GM18502 (cell line): ENCODE measurements around the gene APOL6.

Source experiments
- ATAC-seq: cut with Tn5 transposase; IDR thresholded peaks from one replicate; pipeline ENCODE4 v1.9.1; 2021; ENCODE audit warnings: mild to moderate bottlenecking; ENCODE audit not compliant: unreplicated experiment, poor library complexity

APOL6 gene

DNA sequence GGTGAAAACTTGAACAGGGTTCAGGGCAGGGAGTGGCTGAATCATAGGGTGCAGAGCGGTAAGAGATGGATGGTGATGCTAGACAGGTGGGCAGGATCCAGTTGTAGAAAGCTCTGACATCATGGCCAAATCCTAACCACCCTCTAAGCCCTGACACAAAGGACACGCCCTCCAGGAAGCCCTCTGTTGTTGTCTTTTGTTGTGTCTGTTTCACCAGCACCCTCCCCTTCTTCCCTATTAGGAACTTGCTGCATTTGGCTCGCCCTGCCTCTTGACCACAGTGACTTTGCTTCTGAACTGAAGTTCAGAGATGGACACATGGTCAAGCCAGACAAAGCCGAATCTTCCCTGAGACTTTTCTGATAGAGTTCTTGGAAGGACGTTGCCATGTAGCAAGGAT, 14.2 kb upstream of the APOL6 start:
- ATAC-seq, result no peak

DNA sequence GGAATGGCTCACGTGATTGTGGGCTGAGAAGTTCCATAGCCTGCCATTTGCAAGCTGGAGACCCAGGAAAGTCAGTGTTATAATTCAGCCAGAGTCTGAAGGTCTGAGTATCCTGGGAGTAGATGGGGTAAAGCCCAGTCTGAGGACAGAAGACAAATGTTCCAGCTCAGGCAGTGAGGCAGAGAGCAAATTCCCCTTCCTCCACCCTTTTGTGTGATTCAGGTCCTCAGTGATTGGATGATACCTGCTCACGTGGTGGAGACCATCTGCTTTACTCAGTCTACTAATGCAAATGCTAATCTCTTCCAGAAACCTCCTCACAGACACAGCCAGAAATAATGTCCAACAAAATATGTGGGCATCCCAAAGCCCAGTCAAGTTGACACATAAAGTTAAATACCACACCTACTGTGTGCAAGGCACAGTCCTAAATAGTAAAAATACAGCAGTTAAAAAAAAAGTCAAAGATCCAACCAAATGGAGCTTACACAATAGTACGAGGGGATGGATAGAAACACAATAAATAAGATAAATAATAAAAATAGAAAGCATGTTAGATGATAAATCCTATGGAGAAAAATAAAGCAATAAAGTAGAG, 13.2 kb upstream of the APOL6 start:
- no peak for ATAC-seq

DNA sequence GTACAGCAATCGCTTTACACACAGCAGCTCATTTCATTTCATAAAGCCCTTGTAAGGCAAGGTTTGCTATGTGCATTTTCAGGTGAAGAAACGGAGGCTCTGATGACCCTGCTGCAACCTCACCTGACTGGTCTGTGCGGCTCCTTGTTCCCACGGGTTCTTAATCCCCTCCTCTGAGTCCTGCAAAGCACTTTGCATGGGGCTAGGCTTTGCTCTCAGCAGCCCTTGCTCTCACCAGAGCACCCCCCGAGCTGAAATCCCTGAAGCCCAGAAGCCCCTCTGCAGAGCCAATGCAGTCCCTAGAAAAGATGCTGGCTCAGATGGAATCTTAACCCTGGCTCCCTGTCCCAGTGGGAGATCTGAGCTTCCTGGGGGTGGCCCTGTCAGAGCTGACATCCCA, 11.0 kb upstream of the APOL6 start:
- no peak for ATAC-seq

DNA sequence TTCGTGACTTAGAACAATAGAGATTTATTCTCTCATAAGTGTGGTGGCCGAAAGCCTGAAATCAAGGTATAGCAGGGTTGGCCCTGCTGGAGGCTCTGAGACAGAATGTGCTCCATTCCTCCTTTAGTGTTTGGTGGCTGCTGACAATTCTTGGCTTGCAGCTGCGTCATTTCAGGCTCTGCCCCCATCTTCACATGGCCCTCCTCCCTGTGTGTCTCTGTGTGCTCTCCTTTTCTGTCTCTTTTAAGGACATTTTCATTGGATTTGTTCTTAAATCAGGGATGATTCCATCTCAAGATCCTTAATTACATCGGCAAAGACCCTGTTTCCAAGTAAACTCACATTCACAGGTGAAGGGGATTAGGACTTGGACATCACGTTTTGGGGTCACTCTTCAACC, 10.2 kb upstream of the APOL6 start:
- ATAC-seq, result no peak

DNA sequence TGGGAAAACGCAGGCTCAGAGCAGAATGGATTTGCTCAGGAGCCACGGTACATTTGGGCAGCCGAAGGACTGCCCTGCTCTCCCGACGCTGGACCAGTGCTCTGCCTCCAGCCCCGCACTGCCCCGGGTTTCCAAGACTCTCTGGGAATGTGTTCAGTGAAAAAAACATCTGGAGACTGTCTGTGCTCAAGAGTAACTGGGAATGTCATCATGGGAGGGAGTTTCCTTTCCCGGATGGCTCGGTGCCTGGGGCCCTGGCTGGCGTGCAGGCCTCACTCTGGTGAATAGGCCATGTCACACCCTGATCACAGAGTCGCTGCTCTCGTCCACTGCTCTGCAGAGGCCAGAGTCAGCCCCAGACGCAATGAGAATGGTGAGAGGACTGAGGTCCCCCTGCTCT, 9.8 kb upstream of the APOL6 start:
- ATAC-seq, result no peak

DNA sequence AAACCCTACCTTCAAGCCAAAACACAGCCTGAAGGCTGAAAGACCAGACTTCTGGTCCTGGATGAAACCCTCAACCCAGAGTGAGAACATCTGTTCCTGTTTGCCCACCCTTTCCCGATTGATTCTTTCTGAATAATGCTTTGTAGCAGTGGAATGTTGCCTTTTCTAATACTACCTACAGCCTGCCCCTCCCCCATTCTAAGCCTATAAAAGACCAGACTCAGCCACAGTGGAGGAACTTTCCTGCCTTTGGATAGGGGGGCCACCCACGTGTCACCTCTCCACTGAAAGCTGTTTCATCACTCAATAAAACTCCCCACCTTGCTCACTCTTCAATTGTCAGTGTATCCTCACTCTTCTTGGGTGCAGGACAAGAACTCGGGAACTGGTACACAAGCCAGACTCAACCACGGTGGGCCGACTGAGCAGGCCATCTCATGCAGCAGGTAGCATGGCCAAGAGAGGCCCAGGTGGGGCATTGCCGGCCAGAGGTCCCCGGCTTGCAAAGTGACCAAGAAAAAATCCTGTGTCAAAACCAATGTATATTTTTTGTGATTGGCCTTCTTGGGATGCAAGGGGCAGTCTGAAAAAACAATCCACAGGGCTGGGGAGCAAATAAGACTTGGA, 6.6 kb upstream of the APOL6 start:
- ATAC-seq, result no peak

DNA sequence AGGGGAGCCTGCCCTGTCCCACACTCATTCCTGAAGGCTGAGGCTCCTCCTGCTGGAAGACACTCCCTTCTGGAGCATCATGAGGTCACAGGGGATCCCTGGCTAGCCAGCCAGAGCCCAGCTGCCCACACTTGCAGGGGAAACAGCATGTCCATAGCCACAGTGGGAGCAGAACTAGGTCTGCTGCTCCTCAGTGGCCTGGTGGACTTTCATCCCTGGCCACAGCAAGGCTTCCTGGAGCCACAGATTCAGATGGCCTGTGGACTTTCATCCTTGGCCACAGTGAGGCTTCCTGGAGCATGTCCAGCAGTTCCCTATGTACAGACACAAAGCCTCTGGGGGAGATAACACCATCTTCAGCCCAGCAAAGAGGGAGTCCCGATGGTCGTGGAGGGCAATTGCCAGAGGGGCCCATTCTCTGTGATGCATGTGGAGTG, 5.9 kb upstream of the APOL6 start:
- ATAC-seq, result no peak

DNA sequence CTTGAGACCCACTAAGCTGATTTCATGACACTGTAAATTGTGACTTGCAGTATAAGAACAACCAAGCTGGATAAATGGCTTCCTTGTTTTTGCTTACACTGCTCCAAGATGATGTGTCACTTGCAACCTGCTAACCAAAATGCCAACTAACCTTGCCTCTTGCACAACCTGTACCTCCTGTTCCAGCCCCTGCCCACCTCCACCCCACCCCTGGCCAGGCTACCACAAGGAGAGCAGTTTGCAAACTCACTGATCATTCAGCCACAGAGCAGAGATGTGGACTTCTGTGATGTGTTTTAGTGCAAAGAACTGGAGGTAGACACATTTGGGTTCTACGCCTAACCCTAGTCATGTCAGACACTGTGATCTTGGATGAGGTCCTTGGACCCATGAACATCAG, 4.3 kb upstream of the APOL6 start:
- ATAC-seq, result no peak

DNA sequence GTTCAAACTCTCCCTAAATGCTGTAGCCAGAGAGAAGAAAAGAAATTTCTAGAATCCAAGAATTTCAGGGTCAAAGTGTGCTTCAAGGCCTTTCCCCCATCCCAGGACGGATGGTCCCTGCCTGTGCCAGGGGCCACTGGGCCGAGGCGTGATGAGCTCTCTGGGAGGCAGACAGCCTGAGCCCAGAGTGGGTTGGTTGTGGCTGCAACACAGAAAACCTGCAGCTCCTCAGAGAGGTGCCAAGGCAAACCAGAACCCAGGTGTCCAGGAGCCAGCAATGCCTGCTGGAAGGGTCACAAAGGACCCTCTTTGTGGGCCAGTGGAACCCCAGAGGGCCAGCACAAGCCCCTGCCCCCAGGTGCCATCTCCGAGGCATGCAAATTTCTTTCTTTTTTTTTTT, 2.6 kb upstream of the APOL6 start:
- ATAC-seq, result no peak

DNA sequence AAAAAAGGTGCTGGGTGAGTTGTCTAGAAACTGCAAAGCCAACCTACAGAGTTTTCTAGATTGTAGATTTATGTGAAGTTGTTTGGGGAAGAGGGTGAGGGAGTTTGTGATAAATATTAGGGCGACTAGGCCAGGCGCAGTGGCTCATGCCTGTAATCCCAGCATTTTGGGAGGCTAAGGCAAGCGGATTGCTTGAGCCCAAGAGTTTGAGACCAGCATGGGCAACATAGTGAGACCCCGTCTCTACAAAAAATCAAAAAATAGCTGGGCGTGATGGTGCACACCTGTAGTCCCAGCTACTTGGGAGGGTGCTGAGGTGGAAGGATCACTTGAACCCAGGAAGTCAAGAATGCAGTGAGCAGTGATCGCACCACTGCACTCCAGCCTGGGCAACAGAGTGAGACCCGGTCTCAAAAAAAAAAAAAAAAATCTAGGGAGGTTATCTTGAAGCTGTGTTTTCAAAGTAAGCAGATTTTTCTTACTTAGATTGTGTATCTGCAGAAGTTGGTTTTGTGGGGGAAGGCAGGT, 844 bp downstream of the APOL6 start:
- ATAC-seq, result no peak

DNA sequence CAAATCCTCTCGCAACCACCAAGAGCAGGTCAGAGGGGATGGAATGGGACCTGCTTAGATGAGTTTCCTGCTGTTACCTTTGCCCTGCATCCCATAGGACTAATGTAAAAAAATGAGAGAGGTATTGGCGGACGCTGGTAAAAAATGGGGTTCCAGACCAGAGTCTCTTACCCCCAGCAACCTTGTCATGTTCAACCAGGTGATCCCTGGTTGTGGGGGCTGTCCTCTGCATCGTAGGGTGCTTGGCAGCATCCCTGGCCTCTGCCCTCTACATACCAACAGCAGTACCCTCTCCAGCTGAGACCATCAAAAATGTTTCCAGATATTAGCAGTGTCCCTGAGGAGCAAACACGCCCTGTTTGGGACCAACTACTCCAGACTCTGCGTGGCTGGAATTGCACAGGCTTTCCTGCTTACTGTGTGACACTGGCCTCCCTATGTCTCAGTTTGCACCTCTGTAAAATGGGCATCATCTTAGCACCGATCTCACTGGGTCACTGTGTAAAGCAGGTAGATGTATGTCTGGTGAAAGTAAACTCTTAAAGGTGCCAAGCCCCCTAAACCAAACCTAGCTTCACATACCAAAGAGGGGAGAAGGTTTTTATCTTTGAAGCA, 1.5 kb downstream of the APOL6 start:
- no peak for ATAC-seq

DNA sequence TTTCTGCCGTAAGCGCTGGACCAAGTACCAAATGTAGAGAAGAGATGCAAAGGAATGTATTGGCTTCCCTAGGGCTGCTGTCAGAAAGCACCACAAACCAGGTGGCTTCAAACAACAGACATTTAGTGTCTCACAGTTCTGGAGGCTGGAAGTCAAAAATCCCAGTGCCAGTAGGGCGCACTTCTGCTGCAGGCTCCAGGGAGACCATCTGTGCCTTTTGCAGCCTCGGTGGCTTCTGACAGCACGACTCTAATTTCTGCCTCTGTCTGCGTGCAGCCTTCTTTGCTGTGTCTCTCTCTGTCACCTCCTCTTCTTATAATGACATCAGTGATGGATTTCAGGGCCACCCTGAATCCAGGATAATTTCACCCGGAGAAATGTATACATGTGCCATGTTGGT, 2.8 kb downstream of the APOL6 start:
- ATAC-seq, result no peak

DNA sequence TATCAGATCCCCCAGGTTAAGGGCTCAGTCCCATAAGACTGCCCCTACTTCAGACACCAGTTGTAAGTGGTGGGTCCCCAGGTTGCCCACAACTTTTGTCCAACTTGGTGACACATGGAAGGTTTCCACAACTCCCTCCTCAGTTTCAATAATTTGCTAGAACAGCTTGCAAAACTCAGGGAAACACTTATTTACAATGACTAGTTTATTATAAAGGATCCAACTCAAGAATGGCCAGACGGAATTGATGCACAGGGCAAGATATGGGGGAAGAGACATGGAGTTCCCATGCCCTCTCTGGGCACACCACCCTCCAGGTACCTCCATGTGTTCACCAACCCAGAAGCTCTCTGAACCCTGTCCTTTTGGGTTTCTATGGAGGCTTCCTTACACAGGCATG, 5.6 kb downstream of the APOL6 start:
- ATAC-seq, result no peak

DNA sequence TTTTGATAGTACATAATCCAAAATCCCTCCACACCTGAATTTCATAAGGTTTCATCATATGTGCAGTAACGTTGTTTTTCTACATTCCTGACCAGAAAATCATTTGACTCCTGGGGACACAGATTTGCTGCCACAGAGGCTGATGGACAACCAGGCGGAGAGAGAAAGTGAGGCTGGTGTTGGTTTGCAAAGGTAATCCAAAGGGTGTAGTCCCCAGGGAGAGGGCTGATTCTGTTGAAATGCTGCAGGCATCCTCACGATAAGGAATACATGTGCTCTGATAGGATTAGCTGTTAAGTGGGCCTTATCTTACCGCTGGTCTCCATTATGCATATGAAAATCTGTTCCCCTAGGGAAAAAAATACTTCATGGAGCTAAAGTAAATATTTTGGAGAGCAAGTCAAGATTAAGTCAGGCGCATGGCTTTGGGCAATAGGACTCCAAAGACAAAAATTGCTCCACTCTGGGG, 8.1 kb downstream of the APOL6 start:
- ATAC-seq, result no peak

DNA sequence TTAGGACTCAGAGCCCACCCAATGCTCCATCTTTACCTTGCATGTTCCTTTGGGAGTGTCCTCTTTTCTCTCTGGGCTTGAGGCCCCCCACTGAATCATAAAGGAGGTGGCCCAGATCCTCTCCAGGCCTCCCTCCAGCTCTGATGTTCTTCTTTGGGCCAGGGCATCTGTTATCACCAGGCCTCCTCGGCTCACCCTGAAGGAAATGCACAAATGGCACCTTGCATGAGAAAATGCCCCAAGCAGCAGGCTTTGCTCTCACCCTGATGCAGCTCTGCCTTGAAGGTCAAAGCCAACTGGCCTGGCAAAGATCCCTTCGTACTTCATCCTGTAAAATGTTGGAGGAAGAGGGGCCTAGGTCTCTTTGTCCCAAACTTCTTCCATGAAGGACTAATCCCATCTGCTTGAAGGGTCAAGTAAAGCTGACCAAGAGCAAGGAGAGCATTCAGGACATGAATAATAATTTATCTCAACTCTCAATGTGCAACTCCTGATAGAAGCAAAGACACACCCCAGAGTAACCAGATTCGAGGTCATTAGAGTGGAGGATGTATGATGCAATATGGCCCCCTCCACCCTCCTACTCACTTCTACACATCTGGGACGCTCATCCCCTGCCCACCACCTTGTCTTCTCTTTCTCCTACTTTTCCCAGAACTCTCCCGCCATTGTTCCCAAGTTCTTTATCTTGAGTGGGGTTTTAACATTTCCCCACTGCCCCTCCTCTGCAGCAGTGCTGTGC, 9.5 kb downstream of the APOL6 start:
- no peak for ATAC-seq

DNA sequence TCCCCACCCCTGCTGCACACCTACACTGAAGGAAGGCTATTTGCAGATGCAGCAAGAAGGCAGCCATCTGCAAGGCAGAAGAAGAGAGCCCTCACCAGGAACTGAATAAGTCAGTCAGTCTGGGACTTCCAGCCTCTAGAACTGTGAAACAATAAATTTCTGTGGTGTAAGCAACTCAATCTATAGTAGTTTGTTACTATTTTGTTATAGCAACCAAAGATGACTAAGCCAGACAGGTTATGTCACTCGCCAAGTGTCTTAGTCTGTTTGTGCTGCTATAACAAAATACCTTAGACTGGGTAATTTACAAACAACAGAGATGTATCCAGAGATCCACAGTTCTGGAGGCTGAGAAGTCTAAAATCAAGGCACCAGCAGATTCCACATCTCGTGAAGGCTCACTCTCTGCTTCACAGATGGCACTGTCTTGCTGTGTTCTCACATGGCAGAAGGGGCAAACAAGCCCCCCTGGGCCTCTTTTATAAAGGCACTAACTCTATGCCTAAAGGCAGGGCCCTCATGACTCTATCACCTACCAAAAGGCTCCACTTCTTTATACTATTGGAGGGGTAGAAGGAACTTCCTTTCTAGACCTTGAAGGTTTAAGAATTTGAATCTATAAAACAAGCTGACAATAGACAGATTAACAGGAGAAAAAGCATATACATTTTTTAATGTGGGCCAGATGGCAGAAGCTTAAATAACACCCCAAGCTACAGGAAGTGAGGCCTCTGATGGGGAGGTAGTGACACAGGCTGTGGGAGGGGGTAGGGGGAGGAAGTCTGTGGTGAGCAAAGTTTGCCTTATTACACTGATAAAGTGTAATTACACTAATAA, 12.3 kb downstream of the APOL6 start:
- no peak for ATAC-seq

DNA sequence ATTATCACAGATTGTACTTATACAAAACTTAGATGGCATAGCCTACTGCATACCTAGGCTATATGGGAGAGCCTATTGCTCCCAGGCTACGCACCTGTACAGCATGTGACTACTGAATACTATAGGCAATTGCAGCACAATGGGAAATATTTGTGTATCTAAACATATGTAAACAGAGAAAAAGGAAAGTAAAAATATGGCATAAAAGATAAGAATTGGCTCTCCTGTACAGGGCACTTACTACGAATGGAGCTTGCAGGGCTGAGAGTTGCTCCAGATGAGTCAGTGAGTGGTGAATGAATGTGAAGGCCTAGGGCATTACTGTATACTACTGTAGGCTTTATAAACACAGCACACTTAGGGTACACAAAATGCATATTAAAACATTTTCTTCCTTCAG, 13.2 kb downstream of the APOL6 start:
- no peak for ATAC-seq

DNA sequence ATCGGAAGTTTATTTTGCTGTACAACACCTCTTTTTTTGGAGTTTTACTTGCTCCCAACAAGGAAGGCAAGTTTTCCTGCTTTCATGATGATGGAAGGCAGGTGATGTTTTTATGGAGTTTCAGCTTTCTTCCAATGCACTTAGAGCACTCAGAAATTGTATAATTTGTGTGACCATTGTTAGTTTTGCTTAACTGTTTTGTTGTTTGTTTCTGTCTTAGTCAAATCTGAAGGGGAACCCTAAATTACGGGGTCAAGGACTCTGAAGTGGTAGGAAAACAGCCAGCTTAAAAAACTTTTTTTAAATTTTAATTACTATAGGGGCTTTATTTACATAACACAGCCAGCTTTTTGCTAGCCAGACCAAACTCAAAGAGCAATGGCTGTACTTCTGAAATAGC, 14.7 kb downstream of the APOL6 start:
- no peak for ATAC-seq

DNA sequence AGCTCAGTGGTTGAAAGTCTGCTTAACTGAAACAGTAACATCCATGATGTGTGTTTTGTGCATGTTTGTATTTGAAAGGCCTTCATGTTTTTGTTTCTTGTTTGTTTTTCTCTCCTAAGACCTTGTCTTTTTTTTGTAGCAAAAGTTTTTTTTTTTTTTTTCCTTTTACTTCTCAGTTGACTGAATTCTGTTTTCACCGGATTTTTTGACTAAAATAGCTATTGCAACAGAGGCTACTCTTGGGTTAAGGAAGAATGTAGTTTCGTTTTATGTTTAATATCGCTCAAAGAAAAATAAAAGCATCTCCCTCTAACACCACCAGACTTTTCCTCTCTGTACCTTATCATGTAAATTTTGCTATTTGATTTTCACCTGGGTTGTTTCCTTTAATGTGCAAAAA, 15.1 kb downstream of the APOL6 start:
- no peak for ATAC-seq

DNA sequence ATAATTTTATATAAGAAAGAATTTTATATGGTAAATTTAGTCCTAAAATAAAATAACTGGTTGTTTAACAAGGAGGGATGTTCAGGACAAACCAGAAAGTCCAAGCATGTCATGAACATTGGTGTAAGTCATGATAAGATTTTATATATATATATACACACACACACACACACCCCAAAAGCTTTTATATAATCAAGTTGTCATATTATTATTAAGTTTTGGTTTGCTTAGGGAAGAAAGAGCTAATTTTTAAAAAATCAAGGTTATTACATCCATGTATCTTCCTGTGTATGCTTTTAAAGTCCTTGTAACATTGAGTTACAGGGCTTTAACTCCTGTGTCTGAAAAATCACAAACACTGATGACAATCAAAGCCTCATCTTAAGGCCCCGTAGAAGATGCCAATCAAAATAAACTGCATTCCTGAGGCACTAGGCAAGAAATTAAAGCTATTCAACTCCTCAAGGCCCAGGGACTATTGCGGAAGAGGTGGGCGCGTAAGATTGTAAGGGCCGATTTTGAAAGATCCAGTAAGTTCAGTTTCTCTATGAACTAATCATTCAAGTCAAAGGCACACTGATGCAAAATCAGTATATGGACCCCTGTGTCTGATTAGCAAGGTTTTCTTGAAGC, 16.8 kb downstream of the APOL6 start:
- no peak for ATAC-seq
